Endometrial microvascular endothelial cells (primary cell): ENCODE results near the gene SERP2. TPM values are rescaled to one million over a fixed set of nuclear protein-coding genes. Genes with fewer than 3 reads are reported as not detected.
"Not testable (repeated sequence)": the region's sequence is repeated elsewhere in the genome, so short reads cannot be mapped to it uniquely, and the experiment has no call there.

Source experiments
- in situ Hi-C: cut with HindIII; loops from 2 replicates; pipeline ENCODE4 v1.10.0; 2017; ENCODE audit warnings: low sequenced_read_pairs, low pct_unique_long_range_greater_than_20kb; ENCODE audit errors: inconsistent ontology term
- total RNA-seq: library from RNA; depleted of rRNA; stranded (reverse); fragments of >200 nt; gene quantifications from one replicate; pipeline ENCODE4 v1.2.3, GENCODE V29; 2015; ENCODE audit errors: inconsistent ontology term

The SERP2 gene
- total RNA-seq: not detected

GRCh38 chr13:44373601-44374347, at the start of gene SERP2:
Gene SERP2 (plus strand): TSS chr13:44373824. CDS start chr13:44374026, 202 bp downstream.
- in situ Hi-C loops: no loop called here

- in situ Hi-C loops: no loop called here
Measured at GRCh38 chr13:44326961-44327360, 46.7 kb upstream of the SERP2 start.

DNA sequence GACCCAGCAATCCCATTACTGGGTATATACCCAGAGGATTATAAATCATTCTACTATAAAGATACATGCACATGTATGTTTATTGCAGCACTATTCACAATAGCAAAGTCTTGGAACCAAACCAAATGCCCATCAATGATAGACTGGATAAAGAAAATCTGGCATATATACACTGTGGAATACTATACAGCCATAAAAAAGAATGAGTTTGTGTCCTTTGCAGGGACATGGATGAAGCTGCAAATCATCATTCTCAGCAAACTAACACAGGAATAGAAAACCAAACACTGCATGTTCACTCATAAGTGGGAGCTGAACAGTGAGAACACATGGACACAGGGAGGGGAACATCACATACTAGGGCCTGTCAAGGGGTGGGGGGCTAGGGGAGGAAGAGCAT, 44.6 kb upstream of the SERP2 start:
- in situ Hi-C loops: not testable (repeated sequence)

GRCh38 chr13:44329909-44330545, 43.6 kb upstream of the SERP2 start:
- in situ Hi-C loops: no loop called here

- in situ Hi-C loops: no loop called here
Measured at GRCh38 chr13:44331446-44331845, 42.2 kb upstream of the SERP2 start.

DNA sequence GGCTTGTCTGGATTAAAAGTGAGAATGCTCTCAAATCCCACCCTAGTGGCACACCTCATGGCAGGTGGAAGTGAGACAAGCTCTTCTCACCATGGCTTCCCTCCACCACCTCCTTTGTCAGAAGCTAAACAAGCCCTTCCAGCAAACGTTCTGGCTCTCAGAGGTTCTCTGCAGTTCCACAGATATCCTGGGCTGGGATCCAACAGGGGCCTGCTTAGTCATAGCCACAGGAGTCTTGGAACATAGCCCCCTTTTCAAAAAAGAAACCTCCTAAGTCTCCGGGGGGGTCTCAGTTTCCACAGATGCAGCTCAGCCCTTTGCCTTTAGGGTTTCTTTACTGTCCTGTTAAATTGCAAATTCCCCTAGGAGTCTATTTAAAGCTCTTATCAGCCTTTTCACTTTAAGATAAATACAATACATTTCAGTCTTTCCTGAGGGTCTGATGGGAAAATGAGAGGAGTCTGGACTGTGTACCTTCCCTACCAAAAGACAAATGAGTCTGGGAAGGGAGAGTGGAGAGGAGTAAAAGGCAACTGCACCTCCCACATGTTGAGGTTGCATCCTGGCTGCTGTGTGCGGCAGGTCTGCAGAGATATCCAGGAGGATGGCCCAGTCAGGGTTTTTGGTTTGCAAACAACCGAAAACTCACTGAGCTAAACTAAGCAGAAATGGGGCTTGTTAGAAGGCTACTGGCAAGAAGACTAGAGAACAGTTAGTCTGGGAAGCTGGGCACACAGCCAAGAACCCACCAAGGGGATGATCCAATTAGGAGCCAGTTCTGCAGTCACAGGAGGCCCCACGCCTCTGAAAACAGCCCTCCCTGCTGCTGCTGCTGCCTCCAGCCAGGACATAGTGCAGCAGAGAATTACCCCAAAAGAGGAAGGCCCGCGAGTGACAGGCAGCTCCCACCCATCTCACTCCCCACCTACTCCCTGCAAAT, 41.4 kb upstream of the SERP2 start:
- in situ Hi-C loops: no loop called here

DNA sequence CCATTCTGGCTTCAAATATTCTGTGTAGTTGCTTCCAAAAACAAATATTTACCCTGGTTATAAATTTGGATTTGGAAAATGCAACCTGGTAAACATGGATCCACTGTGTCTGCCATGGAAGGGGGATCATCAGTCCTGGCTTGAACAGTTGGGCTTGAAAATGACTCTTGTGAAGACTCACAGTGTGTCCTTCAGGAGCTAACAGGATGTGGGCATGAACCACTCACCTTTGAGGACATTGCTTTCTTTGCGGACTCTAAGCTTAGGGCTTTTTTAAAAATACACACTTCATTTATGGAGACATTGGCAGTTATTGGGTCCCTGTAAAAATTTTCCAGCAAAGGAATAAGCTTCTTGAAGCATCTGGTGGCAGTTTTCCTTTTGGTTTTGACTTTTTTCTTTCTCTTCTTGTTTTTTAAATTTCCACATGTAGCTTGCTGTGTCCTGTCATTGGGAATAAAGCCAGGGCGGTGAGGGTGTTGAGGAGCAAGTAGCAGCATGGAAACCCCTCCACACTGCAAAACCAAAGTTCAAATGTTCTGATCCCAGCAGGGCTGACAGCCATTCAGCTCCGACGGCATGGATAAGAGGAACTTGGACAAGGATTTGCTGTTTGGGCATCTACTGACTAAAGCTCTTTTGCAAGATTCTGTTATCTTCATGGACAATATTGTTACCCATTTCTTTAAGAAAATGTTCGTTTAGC, 39.5 kb upstream of the SERP2 start:
- in situ Hi-C loops: no loop called here

DNA sequence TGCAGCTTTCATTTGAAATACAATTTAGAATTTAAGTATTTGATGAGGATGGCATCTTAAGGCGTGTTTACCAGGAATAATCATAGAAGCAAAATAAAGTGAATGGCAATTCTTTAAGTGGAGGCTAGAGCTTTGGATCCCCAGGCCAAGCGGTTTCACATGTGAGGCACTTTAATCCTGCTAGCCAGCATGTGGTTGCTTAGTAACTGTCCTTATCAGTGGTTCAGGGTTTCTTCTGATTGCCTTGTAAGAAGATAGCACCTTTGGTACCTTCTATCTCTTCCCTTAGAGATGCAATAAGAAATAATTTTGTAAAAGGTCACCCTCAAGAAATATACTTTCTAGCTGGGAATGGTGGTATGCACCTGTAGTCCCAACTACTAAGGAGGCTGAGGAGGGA, 38.9 kb upstream of the SERP2 start:
- in situ Hi-C loops: no loop called here

DNA sequence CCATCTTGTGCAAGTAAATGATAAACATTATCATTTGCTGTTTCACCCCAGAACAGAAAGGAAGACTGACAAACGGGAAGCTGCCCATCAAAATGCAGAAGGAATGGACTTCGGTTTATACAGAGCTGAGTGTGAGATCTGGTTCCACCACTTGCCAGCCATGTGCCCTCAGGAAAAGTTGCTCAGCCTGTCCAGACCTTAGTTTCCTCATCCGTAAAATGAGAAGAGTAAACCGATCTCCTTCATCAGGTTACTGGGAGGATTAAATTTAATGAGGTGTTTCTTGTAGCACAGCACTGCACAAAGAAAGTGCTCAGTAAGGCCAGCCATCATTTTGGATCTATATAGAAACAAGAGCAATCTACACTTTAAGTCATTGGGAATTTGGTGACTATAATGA, 36.7 kb upstream of the SERP2 start:
- in situ Hi-C loops: no loop called here

DNA sequence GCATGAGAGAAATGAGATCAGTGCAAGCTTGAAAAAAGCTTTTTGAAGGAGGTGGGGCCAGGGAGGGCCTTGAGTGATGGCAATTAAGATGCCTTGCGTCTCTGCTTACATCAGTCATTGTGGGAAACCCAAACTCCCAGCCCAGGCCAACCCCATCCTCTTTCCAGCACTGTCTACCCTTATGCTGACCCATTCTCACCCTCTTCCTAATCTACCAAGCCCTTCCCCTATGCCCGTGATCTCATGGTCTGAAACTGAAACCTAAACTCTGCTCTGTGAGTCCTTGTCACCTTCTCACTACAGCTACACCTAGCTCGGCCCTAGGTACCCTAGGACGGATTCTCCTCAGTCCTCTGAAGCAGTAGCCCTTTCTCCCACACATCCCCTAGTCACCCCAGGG, 36.0 kb upstream of the SERP2 start:
- in situ Hi-C loops: no loop called here

GRCh38 chr13:44340508-44340907, 33.1 kb upstream of the SERP2 start:
- in situ Hi-C loops: no loop called here

GRCh38 chr13:44342741-44343140, 30.9 kb upstream of the SERP2 start:
- in situ Hi-C loops: no loop called here

GRCh38 chr13:44346534-44346933, 27.1 kb upstream of the SERP2 start:
- in situ Hi-C loops: no loop called here

- in situ Hi-C loops: no loop called here
Measured at GRCh38 chr13:44347301-44347700, 26.3 kb upstream of the SERP2 start.

DNA sequence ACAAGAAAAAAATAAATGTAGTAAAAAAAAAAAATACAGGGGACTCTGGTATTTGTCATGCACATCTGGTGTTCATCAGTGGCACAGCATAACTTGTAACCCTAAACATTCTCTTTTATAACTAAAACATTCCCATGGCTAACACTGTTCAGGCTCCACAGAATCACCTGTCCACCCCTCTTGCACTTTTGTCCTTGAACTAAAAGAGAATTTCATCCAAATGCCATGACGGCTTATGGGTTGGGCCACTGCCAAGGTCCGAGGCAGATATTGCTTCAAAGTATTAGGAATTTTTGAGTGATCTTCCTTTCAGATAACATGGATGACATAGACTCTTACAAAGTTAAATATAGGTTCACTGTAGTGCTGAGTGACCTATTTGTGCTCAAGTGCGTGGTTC, 25.7 kb upstream of the SERP2 start:
- in situ Hi-C loops: no loop called here

DNA sequence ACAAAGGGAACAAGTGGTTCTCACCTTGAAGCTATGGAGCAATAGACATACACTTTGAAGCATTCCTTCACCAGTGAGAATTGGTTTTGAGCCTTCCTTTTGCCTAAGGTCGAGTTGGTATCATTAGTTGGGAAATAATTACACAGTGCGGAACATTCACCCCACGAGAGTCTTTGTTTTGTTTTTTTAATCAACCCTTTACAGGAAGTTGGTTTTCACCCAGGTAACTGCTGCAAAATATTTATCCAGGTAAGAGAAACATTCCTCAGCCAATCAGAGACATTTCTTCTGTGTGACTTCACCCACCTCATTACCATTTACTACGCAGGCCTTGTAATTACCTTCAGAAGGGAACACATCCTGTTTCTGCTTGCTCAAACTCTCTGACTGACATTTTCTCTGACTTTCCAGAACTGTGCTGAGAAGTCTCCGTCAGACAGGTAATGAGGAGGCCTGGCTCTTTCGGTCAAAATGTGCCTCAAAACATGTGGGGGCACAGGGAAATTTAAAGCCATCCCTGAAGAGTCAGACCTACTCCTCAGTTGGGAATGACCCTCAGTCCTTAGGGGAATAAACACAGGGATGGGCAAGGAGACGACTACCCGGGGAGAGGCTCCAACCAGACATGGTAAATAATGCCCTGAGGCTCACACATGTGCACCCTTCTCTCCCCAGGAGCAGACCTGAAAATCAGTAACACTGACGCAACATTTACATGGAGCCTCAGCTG, 22.7 kb upstream of the SERP2 start:
- in situ Hi-C loops: no loop called here

DNA sequence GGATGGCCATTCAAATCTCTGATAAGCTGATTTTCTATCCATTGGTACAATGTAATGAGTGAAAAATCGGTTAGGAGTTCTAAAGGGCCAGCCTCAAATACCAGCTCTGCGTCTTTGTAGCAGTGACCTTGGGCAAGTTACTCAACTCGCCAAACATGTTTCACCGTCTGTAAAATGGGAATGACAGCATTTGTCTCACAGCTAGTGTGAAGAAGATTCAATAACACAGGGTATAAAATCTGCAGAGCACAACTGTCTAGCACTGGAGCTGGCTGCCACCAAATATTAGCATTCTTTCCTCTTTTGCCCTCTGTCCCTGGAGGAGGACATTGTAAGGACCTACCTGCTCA, 22.1 kb upstream of the SERP2 start:
- in situ Hi-C loops: no loop called here

DNA sequence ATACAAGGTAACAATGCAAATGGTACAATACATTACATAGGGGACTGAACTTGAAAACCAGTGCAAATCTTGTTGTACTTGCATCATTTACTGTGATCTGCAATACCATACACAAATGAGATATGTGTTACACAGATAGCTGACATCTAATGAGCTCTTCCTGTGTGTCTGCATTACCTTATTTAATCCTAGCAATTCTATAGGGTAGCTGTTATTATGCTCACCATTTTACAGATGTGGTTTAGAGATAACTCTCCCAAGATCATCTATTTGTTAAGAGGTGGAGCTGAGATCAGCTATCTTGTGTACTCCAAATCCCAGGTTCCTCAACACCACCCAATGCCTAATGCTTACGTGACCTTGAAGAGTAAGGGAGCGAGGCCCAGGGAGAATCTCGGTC, 21.4 kb upstream of the SERP2 start:
- in situ Hi-C loops: no loop called here

- in situ Hi-C loops: no loop called here
Measured at GRCh38 chr13:44352671-44353070, 21.0 kb upstream of the SERP2 start.
